ENCODE results near the gene CLEC16A. TPM values are rescaled to one million over a fixed set of nuclear protein-coding genes. Genes with fewer than 3 reads are reported as not detected.
"Not testable (repeated sequence)": the region's sequence is repeated elsewhere in the genome, so short reads cannot be mapped to it uniquely, and the experiment has no call there.

CLEC16A gene
- total RNA-seq, 1 donor from 2014 or later, result 7.8 TPM

GRCh38 chr16:10926094-10926493 is 18.3 kb upstream of the CLEC16A start:
- no peak overlapping the region for H3K27ac Mint-ChIP-seq
- TF ChIP-seq EZH2 (IDR thresholded peaks at IDR 0.05) (no peak), EZH2phosphoT487 (IDR thresholded peaks at IDR 0.05) (no peak), CTCF (IDR thresholded peaks at IDR 0.05) (no peak)

DNA sequence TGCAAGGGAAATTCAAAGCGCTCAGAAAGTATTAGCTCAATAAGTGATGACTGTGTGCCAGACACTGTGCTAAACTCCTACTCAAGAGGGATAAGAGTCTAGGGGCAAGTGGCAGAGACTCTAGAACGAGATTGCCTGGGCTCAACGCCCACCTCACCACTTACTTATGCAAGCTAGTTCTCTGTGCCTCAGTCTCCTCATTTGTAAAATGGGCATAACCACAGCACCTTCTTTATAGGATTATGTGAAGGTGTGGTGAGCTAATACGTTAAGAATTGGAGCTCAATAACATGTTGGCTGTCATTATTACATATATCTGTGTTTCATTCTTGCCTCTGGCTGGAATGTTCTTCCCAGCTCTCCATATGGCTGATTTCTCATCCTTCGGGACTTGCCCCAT is 17.5 kb upstream of the CLEC16A start:
- H3K4me1 Mint-ChIP-seq, result no peaks in the 10 kb centered on the region
- Histone ChIP-seq H3K27ac (no peak overlapping the region), H3F3A (ENCODE audit: low read depth) (no peaks in the 10 kb centered on the region), H3K9ac (no peak overlapping the region), H3K36me3 (no peaks in the 10 kb centered on the region), H3K4me2 (no peak overlapping the region), H3K4me1 (no peaks in the 10 kb centered on the region), H2AFZ (replicated peaks) (no peak overlapping the region), H3K79me2 (ENCODE audit: low read depth) (no peaks in the 10 kb centered on the region), H3K9me3 (ENCODE audit: low read depth) (no peaks in the 10 kb centered on the region), H3K4me3 (no peak overlapping the region), H4K20me1 (ENCODE audit: low read depth) (peaks cover 9% of the 10 kb centered on the region), H3K27me3 (no peaks in the 10 kb centered on the region)
- H3K27me3 Mint-ChIP-seq (ENCODE audit: insufficient read depth, low read depth), result peaks cover 4% of the 10 kb centered on the region
- no peak overlapping the region for H3K27ac Mint-ChIP-seq
- TF ChIP-seq EZH2 (IDR thresholded peaks at IDR 0.05) (no peak), EZH2phosphoT487 (IDR thresholded peaks at IDR 0.05) (no peak), CTCF (IDR thresholded peaks at IDR 0.05) (no peak)
- peaks cover 5% of the 10 kb centered on the region for H3K36me3 Mint-ChIP-seq
- no peak for DNase-seq (ENCODE audit: low spot score)
- no peaks in the 10 kb centered on the region for H3K9me3 Mint-ChIP-seq
- no peak overlapping the region for H3K4me3 Mint-ChIP-seq

More at GRCh38 chr16:10926094-10926493, 18.3 kb upstream of the CLEC16A start:
- Histone ChIP-seq H3K79me2 (ENCODE audit: low read depth) (no peaks in the 10 kb centered on the region), H3F3A (ENCODE audit: low read depth) (no peaks in the 10 kb centered on the region), H3K4me2 (no peak overlapping the region), H4K20me1 (ENCODE audit: low read depth) (peaks cover 6% of the 10 kb centered on the region), H3K9me3 (ENCODE audit: low read depth) (no peaks in the 10 kb centered on the region), H3K27ac (no peak overlapping the region), H3K9ac (no peak overlapping the region), H3K4me3 (no peak overlapping the region), H3K36me3 (no peaks in the 10 kb centered on the region), H3K27me3 (no peaks in the 10 kb centered on the region), H2AFZ (replicated peaks) (no peak overlapping the region), H3K4me1 (no peaks in the 10 kb centered on the region)
- H3K4me1 Mint-ChIP-seq, result no peaks in the 10 kb centered on the region
- peaks cover 2% of the 10 kb centered on the region for H3K27me3 Mint-ChIP-seq (ENCODE audit: insufficient read depth, low read depth)
- DNase-seq (ENCODE audit: low spot score), result no peak
- H3K4me3 Mint-ChIP-seq, result no peak overlapping the region
- no peaks in the 10 kb centered on the region for H3K9me3 Mint-ChIP-seq
- peaks cover 5% of the 10 kb centered on the region for H3K36me3 Mint-ChIP-seq

DNA sequence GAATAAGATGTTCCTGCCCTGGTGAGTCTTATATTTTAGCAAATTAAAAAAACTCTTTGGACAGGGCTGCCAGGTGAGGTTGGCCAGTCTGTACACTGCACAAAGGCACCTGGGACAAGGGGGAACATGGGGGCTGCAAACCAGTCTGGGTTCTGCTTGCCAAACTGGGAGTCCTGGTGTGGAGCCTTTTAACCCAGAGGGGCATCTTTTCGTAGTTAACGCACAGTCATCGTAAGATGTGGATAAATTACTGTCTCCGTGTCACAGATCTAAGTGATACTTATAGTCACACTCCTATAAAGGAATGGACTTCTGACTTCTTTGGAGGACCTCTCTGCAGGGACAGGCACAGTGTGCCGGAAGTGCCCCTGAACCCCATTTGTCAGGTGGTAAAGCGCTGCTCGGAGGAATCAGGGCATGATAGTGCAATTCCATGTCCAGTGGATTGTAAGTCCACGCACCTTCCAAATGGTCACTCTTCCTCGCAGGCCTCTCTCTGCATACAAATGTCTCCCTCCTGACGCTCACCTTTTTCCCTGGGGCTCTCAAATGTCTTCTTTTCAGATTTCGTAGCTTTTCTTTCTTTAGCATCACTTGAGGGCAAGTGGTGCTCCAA is 16.8 kb upstream of the CLEC16A start:
- H3K4me1 Mint-ChIP-seq, result no peaks in the 10 kb centered on the region
- TF ChIP-seq CTCF (IDR thresholded peaks at IDR 0.05) (no peak), EZH2phosphoT487 (IDR thresholded peaks at IDR 0.05) (no peak)
- no peaks in the 10 kb centered on the region for H3K9me3 Mint-ChIP-seq
- H3K27ac Mint-ChIP-seq, result peak overlapping the region; percentile 1
- Histone ChIP-seq H2AFZ (replicated peaks) (no peak overlapping the region), H3K4me1 (no peaks in the 10 kb centered on the region), H3K27me3 (no peaks in the 10 kb centered on the region), H4K20me1 (ENCODE audit: low read depth) (peaks cover 9% of the 10 kb centered on the region), H3K9ac (no peak overlapping the region), H3K27ac (no peak overlapping the region), H3K9me3 (ENCODE audit: low read depth) (no peaks in the 10 kb centered on the region), H3K4me2 (no peak overlapping the region), H3K79me2 (ENCODE audit: low read depth) (no peaks in the 10 kb centered on the region), H3F3A (ENCODE audit: low read depth) (no peaks in the 10 kb centered on the region), H3K4me3 (no peak overlapping the region), H3K36me3 (no peaks in the 10 kb centered on the region)
- no peak for DNase-seq (ENCODE audit: low spot score)
- peaks cover 5% of the 10 kb centered on the region for H3K36me3 Mint-ChIP-seq
- no peak overlapping the region for H3K4me3 Mint-ChIP-seq
- H3K27me3 Mint-ChIP-seq (ENCODE audit: insufficient read depth, low read depth), result peaks cover 4% of the 10 kb centered on the region

DNA sequence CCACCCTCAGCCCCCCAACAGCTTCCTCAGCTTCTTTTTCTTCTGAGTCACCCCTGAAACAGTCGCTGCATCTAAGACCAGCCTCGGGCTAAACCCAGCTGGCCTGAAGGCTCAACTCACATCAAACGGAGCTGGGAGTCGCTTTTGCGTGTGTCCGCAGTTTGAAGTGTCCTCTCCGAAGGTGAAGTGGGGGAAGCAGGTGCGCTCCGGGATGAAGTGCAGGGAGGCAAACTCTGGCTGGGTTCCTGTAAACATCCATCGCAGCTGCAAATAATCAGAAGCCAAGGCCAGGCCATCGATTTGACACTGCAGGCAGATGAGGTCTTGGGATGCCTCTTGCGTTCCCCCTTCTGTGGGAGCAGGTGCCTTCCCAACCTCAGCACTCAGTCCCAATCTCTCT is 15.3 kb upstream of the CLEC16A start:
- peaks cover 16% of the 10 kb centered on the region for H4K20me1 ChIP-seq (ENCODE audit: low read depth)

More for the DNA sequence above, 15.3 kb upstream of the CLEC16A start:
- not testable (repeated sequence) for DNase-seq (ENCODE audit: low spot score); H3K79me2 ChIP-seq (ENCODE audit: low read depth); H3K4me1 Mint-ChIP-seq; H3F3A ChIP-seq (ENCODE audit: low read depth); H3K4me2 ChIP-seq; H3K9me3 Mint-ChIP-seq; H3K36me3 Mint-ChIP-seq; H2AFZ ChIP-seq (replicated peaks); H3K27me3 ChIP-seq; H3K9me3 ChIP-seq (ENCODE audit: low read depth); H3K4me1 ChIP-seq; H3K4me3 Mint-ChIP-seq; H3K9ac ChIP-seq; H3K27me3 Mint-ChIP-seq (ENCODE audit: insufficient read depth, low read depth); H3K4me3 ChIP-seq; H3K27ac ChIP-seq; H3K36me3 ChIP-seq; H3K27ac Mint-ChIP-seq
